HG02759 (cell line): ENCODE results near the gene GPR171.
"Not testable (repeated sequence)": the region's sequence is repeated elsewhere in the genome, so short reads cannot be mapped to it uniquely, and the experiment has no call there.

Source experiments
- ATAC-seq: cut with Tn5 transposase; IDR thresholded peaks from one replicate; pipeline ENCODE4 v1.9.1; 2021; ENCODE audit warnings: mild to moderate bottlenecking, moderate library complexity; ENCODE audit not compliant: unreplicated experiment

Gene GPR171, protein sequence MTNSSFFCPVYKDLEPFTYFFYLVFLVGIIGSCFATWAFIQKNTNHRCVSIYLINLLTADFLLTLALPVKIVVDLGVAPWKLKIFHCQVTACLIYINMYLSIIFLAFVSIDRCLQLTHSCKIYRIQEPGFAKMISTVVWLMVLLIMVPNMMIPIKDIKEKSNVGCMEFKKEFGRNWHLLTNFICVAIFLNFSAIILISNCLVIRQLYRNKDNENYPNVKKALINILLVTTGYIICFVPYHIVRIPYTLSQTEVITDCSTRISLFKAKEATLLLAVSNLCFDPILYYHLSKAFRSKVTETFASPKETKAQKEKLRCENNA

DNA sequence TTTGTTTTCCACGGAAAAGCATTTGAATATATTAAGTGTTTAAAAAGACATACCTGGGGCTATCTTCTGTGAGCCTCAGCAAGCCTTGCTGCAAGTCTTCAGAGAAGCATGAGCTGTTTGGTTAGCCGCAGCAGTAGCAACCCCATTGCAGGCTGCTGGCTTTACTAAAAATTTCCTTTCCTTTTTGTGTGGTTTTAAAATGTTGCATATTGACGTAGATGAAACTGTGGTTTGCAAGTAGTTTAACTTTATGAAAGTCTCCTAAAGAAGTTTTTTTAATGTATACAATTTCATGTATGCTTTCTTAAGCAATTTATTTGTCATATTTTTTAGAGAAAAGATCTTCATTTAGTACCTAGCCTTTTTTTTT lies at the start of gene GPR171:
Gene GPR171, minus strand, starts transcription at position 166 of the 370 bp plus-strand sequence. CDS start 3,830 bp downstream, outside the sequence.
- ATAC-seq = peak; percentile 92

DNA sequence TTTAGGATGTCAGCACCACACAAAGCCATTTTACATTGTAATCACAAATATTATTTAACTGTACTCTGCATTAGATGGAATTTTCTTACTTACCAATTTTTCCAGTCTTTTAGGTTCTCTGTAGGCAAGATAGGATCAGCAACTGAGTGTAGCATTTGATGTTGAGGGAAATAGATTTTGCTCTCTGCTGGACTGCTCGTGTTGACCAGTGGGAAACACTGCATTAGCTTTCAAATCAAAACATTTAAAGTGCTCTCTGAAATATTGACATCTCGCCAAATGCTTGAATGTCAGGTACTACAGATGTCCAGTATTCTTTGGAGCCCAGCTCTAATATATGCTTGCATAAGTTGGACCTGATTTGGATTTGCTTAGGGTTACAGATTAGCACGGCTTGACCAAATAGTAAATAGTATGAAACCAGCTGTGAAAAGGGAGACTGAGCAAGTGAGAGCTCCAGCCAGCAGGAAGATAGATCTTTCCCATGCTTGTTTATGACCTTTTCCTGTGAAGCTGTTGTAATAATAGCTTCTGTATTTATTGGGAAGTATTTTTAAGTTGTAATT lies 45.8 kb upstream of the GPR171 start:
- ATAC-seq = no peak

DNA sequence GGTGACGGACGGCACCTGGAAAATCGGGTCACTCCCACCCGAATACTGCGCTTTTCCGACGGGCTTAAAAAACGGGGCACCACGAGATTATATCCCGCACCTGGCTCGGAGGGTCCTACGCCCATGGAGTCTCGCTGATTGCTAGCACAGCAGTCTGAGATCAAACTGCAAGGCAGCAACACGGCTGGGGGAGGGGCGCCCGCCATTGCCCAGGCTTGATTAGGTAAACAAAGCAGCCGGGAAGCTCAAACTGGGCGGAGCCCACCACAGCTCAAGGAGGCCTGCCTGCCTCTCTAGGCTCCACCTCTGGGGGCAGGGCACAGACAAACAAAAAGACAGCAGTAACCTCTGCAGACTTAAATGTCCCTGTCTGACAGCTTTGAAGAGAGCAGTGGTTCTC lies 39.0 kb upstream of the GPR171 start:
- not testable (repeated sequence) for ATAC-seq

DNA sequence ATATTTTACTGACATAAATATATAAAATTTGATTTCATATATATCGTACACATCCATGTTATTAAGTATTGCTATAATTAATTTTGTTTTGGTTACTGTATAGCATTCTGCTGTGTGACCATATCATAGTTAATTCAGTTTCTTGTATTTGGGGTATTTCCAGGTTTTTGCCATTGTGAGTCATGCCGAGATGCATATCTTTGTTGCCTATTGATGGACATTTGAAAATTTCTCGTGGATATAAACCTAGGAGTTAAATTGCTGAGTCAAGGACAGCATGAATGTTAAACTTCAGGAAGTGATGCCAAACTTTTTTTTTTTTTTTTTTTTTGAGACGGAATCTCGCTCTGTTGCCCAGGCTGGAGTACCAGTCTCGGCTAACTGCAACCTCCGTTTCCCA lies 33.7 kb upstream of the GPR171 start:
- no peak for ATAC-seq

DNA sequence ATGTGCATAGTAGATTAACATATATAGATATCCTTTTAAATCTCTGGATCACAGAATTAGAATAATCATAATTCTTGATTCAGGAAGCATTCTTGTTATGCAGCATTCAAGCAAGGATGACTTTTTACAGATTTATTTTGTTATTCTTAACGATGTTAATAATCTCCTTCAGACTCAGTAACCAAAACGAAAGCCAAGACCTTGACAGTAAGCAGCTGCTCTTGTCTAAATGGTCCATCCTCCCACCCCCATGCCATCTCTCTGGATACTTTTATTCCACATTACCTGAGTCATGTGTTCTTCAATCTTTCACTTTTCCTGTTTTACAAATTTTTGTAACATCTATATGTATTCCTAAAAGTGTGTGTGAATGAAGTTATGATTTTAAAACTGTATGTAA lies 33.3 kb upstream of the GPR171 start:
- ATAC-seq = no peak

DNA sequence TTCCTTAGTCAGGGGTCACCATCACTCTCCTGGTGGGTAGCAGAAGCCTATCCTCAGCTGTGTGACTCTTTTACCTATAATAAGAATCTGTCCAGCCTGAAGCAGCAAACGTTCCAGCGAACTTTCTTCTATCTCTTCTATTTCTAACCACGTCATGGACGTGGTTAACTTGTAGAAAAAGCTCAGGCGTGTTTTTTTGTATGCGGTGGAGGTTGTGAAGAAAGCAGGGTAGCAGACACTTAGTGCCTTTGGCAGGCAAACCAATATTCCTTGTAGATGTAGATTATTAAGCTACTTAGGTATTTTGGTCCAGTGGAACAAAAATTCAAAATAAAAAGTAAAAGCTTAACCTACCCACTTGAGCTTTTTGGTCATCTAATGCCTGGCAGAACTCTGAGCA lies 31.8 kb upstream of the GPR171 start:
- no peak for ATAC-seq

DNA sequence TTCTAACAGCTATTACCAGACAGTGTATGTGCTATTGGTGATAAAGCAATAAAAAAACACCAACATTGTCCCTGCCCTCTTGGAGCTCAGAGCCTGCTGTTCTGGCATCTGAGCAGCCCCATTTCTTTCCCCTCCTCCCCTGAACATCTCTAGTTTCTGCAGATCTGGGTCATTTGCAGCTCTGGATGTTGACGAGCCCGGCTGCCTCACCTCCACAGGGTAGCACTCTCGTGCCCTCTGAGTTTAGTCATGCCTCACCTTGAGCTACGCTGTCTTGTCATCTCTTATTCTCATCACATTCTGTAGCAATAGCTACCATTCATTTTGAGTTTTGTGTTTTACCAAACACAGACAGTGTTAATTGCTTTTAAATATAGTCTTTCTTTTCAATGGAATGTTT lies 30.0 kb upstream of the GPR171 start:
- no peak for ATAC-seq

DNA sequence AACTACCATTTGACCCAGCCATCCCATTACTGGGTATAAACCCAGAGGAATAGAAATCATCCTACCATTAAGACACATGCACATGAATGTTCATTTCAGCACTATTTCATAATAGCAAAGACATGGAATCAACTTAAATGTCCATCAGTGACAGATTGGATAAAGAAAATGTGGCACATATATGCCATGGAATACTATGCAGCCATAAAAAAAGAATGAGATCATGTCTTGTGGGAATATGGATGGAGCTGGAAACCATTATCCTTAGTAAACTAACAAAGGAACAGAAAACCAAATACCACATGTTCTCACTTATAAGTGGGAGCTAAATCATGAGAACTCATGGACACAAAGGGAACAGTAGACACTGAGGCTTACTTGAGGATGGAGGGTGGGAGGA lies 29.4 kb upstream of the GPR171 start:
- not testable (repeated sequence) for ATAC-seq

DNA sequence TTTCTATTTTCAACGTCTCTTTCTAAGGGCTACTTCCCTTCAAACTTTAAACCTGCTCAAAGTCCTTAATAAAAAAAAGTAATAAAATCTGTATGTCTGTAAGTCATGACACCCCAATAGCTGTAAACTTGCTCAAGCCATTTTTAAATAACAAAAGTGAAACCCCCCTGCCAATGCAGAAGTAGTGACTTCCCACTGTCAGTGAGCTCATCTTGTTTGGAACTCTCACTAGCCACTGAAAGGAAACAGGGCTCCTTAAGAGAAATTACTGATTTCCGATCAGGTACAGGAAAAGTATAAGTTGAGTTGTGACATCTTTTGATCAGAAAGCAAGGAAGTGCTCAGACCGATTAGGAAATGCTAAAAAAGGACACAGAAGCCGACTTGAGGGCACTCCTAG lies 27.6 kb upstream of the GPR171 start:
- peak; percentile 46 for ATAC-seq

DNA sequence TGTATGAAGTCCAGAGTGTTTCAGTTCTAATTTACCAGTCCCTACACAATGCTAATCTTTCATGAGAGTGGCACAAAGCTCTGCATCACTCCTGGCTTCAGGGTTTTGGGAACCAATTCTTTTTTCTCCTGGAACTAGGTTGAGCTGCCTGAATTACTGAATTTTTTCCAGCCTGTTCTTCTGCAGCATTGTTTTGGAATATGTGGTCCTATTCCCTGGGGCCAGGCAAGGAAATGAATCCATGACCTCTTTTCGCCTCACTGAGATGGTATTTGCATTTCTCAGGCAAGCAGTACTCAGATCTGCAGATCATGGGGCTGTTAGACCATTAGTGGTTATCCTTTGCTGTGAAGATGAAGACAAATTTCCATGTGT lies 25.6 kb upstream of the GPR171 start:
- no peak for ATAC-seq

DNA sequence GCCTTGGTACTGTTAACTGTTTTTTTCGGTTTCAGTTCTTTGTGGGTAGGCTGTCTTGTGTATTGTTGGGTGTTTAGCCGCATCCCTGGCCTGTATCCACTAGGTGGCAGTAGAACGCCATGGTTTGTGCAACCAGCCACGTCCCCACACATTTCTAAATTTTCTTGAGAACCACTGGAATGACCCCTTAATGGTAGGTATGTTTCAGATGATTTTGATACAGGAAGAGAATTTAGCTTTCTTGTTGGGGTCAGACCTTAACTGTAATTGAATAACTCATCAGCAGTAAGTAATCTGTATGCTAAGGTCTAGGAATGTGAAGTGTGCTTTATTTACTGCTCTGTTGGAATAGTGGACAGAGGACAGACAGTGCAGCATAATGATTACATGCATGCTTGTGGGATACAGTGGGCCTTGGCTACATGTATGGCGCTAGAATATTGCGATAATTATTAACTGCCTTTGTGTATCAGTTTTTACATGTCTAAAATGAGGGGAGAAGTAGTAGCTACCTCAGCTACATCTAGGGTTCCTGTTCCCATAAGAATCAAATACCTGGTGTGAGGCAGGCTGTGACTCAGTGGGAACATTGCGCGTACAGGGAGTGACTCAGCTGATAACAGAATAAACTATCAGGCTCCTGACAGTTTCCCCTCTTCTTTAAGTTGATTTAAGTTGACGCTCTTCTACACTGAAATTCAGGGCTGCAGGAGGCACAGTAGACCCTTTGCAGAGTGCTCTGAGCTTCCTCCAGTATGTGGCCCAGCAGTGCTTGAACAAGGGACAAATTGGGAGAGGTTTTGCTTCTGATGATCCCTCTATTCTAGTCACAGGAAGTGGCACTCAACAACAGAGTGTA lies 25.0 kb upstream of the GPR171 start:
- peak; percentile 92 for ATAC-seq

DNA sequence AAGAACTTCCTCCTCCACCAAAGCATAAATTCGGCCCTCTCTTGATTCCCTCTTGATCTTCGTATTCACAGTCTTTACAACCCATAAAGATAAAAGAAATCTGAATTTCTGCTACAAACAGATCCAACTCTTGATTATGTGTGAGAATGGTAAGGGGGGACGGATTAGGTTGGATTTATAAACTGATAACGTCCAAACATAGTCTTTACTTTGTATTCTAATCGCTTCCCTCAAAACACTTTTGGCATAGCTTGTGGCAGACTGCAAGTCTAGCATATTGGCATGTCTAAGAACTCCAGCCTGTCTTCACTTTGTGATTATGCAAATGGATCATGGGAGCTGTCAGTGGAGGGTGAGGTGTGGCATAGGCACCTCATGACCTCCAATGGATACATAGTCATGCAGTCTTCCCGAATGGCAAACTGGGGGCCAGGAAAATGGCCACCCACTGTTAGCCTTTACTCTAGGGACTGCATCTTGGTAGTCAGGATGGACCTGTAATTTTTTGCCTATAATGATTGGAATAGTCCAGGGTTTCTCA lies 24.3 kb upstream of the GPR171 start:
- ATAC-seq = peak; percentile 43

DNA sequence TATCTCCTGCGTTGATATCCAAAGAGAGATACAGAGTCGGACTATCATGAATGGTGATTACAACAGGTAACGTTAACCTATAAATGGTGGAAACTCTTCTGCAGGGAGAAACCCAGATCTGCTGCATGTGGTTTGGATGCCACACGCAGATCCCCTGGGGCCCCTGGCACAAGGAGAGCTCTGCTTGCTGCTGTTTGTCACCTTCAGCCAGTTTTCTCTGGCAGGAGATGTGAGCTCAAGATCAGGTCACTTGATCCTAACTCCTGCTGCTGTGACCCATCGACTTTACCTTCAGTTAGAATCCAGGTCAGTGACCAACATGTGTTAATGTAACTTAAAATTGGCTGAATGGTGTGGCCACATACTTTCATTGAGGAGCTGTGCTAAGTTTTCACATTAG lies 23.8 kb upstream of the GPR171 start:
- no peak for ATAC-seq

DNA sequence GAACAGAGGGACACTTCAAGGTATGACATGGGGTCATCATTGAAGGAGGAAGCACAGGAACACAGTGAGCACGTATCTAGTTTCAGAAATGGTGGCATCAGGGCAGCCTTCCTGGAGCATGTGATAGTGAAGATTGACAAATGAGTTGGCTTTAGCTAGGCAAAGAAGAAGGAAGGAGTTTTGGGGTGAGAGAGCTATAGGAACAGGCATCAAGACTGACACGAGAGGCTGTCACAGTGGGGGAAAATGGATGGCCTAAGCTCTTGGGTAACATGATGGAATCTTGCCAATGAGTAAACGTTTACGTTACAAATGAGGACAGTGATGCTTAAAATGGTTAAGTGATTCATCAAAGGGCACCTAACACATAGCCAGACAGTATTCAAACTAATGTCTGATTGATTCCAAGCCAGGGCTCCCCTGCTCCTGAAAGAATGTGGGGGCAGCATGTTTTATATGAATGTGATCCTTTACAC lies 23.1 kb upstream of the GPR171 start:
- ATAC-seq = no peak

DNA sequence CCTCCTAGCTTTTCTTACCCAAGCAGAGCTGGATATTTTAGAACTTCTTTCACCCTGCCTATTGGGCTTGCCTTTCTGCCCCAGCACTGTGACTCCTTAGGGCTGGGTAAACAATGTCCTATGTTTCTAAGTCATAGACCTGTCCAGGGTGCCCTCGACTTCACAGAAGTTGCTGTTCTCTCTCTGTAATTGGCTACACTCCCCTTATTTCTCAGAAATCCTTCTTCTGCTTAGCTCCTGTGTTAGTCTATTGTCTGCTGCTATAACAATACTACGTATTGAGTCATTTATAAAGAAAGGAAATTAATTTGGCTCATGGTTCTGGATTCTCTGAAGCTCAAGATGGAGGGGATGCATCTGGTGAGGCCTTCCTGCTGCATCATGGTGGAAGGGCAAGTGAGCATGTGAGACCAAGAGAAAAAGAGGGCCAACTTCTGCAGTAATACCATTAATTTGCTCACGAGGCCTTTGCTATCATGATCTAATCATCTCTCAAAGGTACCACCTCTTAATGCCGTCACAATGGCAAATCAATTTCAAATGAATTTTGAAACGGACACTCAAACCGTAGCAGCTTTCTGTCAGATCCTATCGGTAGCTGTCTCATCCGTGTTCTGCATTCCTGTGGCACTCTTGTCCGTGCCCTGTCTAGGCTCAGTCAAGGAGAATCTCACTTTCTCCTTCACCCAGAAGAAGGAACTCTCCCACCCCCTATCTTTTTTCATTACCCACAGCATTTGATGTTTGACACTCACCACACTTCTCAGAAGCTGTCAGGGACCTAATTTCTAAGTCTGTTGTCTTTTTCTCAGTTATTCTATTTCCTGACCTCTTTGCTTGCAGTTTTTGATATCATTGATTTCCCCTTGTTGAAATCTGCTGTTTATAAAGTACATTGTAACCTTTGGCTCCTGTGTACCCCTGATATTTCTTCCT lies 22.3 kb upstream of the GPR171 start:
- no peak for ATAC-seq

DNA sequence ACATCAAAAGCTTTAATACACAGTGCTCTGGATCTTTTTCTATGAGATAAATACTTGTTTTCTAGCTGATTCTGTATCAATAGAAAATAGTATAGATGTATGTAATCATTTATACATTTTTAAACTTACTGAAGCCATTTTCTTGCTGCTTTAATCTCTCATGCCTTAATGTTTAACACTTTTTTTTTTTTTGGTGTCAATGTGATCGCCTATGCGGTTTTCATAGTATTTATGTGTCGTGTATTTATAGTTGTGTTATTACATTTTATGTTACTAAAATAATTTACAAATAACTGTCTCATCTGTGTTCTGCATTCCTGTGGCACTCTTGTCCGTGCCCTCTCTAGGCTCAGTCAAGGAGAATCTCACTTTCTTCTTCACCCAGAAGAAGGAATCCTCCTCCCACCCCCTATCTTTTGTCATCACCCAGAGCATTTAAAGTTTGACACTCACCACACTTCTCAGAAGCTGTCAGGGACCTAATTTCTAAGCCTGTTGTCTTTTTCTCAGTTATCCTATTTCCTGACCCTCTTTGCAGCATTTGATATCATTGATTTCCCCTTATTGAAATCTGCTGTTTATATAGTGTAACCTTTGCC lies 21.4 kb upstream of the GPR171 start:
- no peak for ATAC-seq

DNA sequence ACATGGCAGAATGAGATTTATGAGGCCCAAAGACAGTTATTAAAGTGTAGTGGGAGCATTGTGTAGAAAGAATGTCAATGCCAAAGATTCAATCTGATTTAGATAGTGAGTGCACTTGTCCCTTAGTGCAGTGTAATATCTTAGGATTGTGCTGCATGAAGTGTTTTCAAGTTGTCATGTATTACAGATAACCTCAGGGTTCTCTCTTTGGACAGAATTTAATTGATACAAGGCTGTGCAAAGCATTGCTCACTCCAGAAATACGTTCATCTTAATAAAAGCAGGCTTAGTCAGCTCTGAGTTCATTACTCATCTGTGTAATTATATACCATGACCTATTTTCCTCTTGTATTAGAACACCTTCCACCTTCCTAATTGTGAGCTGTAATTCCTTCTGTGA lies 16.0 kb upstream of the GPR171 start:
- ATAC-seq = no peak

DNA sequence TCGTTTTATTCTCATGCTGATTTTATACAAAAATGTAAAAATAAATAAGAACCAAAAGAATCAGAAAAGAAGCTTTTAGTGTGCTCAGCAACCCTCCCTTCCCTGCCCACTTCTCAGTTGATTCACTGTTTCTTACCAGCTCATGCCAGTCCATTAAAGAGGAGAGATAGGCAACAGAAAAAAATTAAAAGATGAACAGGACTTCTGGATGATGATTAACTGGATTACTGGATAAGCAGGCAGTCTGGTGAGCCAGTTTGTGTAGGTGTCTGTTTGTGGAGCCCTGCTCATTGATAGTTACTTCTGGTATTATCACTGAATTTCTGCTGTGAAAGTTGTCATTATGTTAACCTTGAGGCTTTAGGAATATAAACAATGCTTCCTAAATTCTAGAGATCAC lies 15.1 kb upstream of the GPR171 start:
- ATAC-seq = no peak

DNA sequence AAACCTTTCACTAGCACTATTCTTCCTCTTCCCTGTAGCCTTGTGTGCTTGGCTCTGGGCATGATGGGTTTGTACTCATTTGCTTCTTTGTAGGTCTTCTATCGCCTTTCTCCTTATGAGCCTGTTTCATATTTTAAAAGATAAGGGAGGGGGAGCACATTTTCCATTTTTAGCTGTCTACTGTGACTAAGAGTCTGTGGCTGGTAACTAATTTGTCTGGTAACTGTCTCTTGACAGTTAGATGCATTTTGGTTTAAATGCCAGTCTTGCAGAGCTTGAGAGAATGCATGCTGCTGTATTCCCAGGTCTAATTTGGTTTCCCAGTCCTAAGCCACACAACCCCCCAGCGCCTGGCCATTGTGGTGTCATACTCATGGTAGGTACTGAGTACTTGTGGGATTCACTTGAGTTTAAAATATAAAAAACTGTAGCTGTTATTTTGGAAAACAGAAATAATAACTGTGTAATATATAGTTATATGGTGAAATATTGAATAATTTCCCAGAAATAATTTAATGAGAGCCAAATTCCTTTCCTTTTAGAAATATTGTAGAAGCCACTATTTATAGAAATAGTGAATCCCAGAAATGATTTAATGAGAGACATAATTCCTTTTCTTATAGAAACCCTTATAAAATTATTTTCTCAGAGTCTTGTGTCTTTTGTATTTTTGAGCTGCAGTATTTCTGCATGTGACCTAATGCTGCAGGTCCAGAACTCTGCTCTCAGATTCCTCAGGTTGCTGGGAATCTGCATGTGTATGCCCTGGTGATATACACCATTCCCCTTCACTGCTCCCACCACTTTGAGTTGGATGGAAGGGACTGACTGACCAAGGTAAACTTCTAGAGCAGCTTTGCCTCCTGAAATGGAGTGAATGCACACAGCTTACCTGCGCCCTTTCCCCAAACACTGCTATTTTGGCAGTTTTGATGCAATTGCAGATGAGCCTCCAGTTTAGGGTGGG lies 13.9 kb upstream of the GPR171 start:
- ATAC-seq = no peak
